HuH-7 (cell line): ENCODE measurements around the gene DGCR8.

ENCODE experiments used
- DNase-seq: peaks from one replicate; pipeline ENCODE4 v3.0.0; 2011; ENCODE audit warnings: low spot score

DGCR8 gene

GRCh38 chr22:20138417-20138738, 58.3 kb downstream of the DGCR8 start:
- DNase-seq, result no peak

GRCh38 chr22:20138868-20139267, 58.8 kb downstream of the DGCR8 start:
- DNase-seq, result no peak

GRCh38 chr22:20139391-20140106, 59.5 kb downstream of the DGCR8 start:
- no peak for DNase-seq

GRCh38 chr22:20140107-20140445, 60.0 kb downstream of the DGCR8 start:
- no peak for DNase-seq

- no peak for DNase-seq
Observed at GRCh38 chr22:20140521-20140964, 60.5 kb downstream of the DGCR8 start.

- DNase-seq, result no peak
Observed at GRCh38 chr22:20141186-20142077, 61.4 kb downstream of the DGCR8 start.

GRCh38 chr22:20142711-20143621, 62.9 kb downstream of the DGCR8 start:
- DNase-seq, result no peak

- no peak for DNase-seq
Observed at GRCh38 chr22:20143883-20144665, 64.0 kb downstream of the DGCR8 start.

GRCh38 chr22:20145206-20145831, 65.3 kb downstream of the DGCR8 start:
- DNase-seq, result no peak

GRCh38 chr22:20145832-20146223, 65.8 kb downstream of the DGCR8 start:
- no peak for DNase-seq

- no peak for DNase-seq
Observed at GRCh38 chr22:20146777-20147176, 66.7 kb downstream of the DGCR8 start.

GRCh38 chr22:20147237-20147988, 67.4 kb downstream of the DGCR8 start:
- DNase-seq, result no peak

GRCh38 chr22:20148414-20148813, 68.4 kb downstream of the DGCR8 start:
- DNase-seq, result no peak

- DNase-seq, result no peak
Observed at GRCh38 chr22:20149257-20150250, 69.5 kb downstream of the DGCR8 start.

- no peak for DNase-seq
Observed at GRCh38 chr22:20150381-20151275, 70.6 kb downstream of the DGCR8 start, which contains the start of gene CCDC188. TSS of gene CCDC188 (minus strand) at chr22:20151055. CDS start at chr22:20150986, 69 bp downstream.

GRCh38 chr22:20151276-20151588, 71.2 kb downstream of the DGCR8 start:
- DNase-seq, result no peak

GRCh38 chr22:20152464-20152890, 72.4 kb downstream of the DGCR8 start:
- DNase-seq, result no peak

- peak; percentile 42 for DNase-seq
Observed at GRCh38 chr22:20153945-20154344, 73.9 kb downstream of the DGCR8 start.
